ENCODE data around the gene SLC7A11.
"Not testable (repeated sequence)": the region's sequence is repeated elsewhere in the genome, so short reads cannot be mapped to it uniquely, and the experiment has no call there.

The SLC7A11 gene

GRCh38 chr4:138241281-138242075 is 671 bp downstream of the SLC7A11 start:
- no peak for DNase-seq

- no peak for DNase-seq
Measured at GRCh38 chr4:138239491-138239890, 2.7 kb downstream of the SLC7A11 start.

- no peak for DNase-seq
Measured at GRCh38 chr4:138238521-138239292, 3.4 kb downstream of the SLC7A11 start.

GRCh38 chr4:138237132-138237531 is 5.0 kb downstream of the SLC7A11 start:
- DNase-seq, result not testable (repeated sequence)

- no peak for DNase-seq
Measured at GRCh38 chr4:138236037-138236436, 6.1 kb downstream of the SLC7A11 start.

GRCh38 chr4:138235419-138235952 is 6.7 kb downstream of the SLC7A11 start:
- no peak for DNase-seq

GRCh38 chr4:138234248-138234647 is 7.9 kb downstream of the SLC7A11 start:
- DNase-seq, result no peak

GRCh38 chr4:138233313-138234034 is 8.7 kb downstream of the SLC7A11 start:
- no peak for DNase-seq

GRCh38 chr4:138232364-138232763 is 9.8 kb downstream of the SLC7A11 start:
- no peak for DNase-seq

- DNase-seq, result no peak
Measured at GRCh38 chr4:138230048-138230447, 12.1 kb downstream of the SLC7A11 start.

GRCh38 chr4:138229160-138229559 is 13.0 kb downstream of the SLC7A11 start:
- DNase-seq, result no peak

GRCh38 chr4:138226351-138226750 is 15.8 kb downstream of the SLC7A11 start:
- no peak for DNase-seq

GRCh38 chr4:138225477-138225876 is 16.7 kb downstream of the SLC7A11 start:
- DNase-seq, result no peak

GRCh38 chr4:138224614-138225013 is 17.5 kb downstream of the SLC7A11 start:
- DNase-seq, result no peak

- DNase-seq, result no peak
Measured at GRCh38 chr4:138223231-138223910, 18.8 kb downstream of the SLC7A11 start.

GRCh38 chr4:138222046-138222445 is 20.1 kb downstream of the SLC7A11 start:
- no peak for DNase-seq

- no peak for DNase-seq
Measured at GRCh38 chr4:138218976-138219375, 23.2 kb downstream of the SLC7A11 start.

GRCh38 chr4:138217567-138217966 is 24.6 kb downstream of the SLC7A11 start:
- DNase-seq, result no peak

GRCh38 chr4:138216272-138216867 is 25.8 kb downstream of the SLC7A11 start:
- DNase-seq, result no peak

- not testable (repeated sequence) for DNase-seq
Measured at GRCh38 chr4:138210576-138210975, 31.6 kb downstream of the SLC7A11 start.

- no peak for DNase-seq
Measured at GRCh38 chr4:138209094-138209493, 33.1 kb downstream of the SLC7A11 start.

Measured in CD4-positive, alpha-beta T cell treated with Interleukin-6 for 4 hours (primary cell).